Activated naive CD4-positive, alpha-beta T cell treated with anti-CD3 and anti-CD28 coated beads, Interleukin-2, amount 50 U/mL, for 16 hours (primary cell): ENCODE results near the gene MCTP1.
"Not testable (repeated sequence)": the region's sequence is repeated elsewhere in the genome, so short reads cannot be mapped to it uniquely, and the experiment has no call there.

Source experiments
- DNase-seq: peaks from one replicate; pipeline ENCODE4 v3.0.0-alpha.2; 2020

The MCTP1 gene

DNA sequence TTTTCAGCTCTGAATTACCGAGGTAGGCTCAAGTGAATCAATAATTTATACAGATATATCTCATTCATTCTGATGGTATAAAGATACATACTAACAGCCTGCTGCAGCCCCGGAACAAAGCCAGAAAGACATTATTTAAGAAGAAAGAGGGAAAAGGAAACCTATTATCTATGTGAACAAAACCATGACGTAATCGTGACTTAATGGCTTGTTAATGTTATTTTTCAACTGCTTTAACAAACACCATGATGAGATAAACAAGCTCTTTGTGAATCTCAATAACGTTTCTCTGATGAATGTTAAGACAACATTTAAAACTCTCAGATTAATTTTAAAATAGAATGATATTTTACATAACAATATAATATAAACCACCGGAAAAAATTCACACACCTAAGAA lies 429.4 kb downstream of the MCTP1 start:
- DNase-seq, result no peak

DNA sequence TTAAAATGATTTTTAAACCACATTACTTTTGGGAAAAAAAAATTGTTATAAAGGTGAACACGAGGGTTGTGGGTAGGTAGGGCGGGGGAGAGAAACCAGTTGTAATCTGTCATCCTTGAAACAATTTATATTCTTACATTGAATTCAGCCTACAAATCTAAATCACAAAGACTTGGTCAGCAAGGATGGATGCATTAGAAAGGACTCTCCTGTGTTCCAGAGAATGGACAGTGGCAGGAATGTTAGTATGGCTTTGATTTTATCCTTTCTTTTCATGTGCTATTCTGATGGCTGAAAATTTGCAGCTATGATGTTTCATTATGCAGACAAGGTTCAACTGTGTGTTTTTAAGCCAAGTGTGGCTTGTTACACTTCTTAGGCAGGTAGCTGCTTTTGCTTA lies 431.8 kb downstream of the MCTP1 start:
- no peak for DNase-seq

DNA sequence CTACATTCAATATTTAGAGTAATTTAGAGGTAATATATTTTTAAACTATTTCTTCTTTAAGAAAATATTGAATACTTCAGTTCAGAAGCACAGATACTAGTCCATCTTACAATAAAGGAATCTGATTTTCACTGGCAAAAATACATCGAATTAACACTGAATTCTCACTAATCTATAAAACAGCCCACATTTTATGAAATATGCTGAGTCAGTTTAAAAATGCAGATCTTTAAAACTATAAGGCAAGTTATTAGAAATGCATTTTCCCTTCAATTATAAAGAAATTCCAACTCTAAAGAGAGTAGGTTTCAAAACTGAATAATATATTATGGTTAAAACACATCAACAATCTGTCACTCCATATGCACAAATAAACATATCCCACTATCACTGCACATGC lies 433.9 kb downstream of the MCTP1 start:
- no peak for DNase-seq

DNA sequence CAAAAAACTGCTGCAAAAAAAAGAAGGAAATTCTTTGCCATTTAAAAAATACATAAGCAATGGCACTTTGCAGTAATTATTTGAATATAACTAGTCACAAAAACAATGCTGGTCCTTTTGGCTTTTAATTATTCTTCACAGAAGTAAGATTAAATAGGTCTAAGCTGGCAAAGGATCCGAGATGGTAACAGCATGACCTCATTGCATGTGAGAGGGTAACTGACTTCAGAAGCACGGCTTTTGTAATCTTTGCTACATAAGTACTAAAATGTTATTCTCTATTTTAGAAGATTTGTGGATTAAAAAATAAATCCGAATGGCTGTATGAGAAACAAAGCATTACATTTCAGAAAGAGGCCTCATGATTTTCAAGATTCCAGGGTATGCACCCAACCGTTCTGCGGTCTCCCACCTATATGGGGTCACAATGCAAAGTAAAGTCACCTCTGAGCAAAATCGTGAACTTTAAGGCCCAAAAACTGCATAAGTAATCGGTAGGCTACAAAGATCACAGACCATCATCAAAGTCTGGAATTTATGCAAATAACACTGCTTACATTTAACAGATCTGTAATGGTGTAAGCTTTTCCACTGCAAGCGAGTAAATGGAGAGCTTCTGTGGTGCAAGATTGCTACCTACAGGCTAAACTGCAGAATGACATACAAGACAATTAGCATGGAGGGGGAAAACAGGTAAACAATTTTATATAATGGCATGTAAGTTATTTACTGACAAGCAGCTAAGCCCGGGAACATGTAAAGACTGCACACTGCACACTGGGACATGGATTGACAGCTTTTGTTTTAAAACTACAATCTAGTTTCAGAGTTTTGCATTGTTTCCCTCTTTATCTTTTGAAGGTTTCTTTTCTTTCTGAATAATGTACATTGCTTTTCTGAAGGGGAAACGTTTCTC lies 434.8 kb downstream of the MCTP1 start:
- no peak for DNase-seq

DNA sequence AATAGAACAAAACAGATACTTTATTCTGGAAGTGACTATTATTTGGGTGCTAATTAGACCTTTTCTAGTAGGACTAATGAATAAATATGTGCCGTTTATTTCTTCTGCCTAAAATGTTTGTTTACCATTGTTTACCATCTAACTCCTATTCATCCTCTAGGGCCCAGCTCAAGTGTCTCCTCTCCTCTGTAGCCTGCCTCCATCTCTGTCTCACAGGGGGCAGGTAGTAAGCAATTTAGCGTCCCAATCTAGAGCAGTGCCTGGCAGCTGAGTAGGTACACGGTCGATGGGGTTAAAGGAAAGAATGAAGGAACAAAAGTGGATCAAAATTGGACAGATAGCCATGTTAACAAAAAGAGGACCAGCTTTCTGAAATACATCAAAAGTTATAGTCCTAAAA lies 435.6 kb downstream of the MCTP1 start:
- no peak for DNase-seq

DNA sequence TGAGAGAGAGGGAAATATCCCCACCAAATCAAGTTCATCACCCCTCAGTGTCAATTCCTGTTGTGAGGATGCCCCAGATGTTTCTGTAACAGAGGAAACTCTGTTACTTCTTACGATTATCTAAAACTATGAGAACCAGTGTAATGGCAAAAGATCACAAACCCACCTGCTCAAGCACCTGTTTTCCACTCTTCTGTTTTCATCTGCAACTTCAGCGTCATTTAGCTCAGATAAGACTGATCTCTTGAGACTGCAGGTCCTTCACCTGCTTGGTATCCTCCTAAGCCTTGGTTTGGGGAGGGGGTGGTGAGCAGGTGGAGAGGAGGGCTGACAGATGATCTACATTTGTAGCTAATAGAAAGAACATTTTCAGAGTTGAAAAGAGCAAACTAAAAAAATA lies 437.2 kb downstream of the MCTP1 start:
- no peak for DNase-seq

DNA sequence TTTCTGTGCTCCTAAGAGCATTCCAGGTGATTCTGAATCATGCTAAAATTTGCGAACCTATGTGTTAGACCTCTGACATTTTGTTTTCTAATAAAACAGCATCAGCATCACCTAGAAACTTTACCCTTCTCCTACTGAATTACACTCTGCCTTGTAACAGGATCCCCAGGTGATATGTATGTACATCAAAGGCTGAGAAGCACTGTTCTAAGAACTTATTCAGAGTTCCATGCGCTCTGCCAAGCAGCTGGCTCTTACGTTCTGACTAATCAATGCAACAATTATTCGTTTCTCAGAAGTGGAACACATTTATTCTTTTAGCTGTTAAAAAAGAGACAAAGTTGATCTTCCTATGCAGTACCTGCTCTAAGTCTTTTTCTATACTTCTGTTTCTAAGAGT lies 437.9 kb downstream of the MCTP1 start:
- DNase-seq, result no peak

DNA sequence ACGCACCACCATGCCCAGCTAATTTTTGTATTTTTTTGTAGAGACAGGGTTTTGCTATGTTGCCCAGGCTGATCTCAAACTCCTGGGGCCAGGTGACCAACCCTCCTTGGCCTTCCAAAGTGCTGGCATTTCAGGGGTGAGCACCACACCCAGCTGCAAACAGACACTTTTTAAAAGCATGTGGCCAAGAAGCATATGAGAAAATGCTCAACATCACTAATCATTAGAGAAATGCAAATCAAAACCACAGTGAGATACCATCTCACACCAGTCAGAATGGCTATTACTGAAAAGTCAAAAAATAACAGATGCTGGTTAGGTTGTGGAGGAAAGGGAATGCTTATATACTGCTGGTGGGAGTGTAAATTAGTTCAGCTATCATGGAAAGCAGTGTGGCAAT lies 439.2 kb downstream of the MCTP1 start:
- not testable (repeated sequence) for DNase-seq

DNA sequence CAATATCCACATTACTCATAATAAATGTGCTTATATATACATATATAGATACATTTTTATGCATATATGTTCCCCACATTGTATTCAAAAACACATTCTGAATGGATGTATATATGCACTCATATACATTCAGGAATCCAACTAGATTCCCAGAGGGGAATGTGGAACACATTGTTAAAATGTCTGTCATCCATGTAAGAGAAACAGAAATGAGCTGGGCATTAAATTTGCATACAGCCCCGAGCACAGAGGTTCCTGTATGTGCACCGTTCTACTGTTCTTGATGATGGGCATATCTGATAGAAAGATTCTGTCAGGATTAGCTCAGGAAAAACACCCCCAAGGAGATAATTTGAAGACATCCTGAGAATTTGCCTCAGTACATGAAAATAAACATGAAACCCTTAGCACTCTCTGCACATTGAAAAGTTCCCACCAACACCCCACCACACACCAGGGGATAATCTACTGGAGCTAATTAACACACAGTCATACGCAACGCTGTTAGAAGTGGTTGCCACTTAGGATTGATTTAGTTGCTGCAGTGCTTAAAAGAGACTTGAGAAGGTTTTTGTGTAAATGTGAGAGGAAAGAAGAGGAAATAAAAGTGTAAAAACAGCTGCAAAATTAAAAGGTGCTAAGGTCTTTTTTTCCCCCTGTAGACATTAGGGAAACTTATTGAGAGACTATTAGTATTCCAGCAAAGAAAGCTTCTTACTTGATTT lies 443.1 kb downstream of the MCTP1 start:
- DNase-seq, result no peak

DNA sequence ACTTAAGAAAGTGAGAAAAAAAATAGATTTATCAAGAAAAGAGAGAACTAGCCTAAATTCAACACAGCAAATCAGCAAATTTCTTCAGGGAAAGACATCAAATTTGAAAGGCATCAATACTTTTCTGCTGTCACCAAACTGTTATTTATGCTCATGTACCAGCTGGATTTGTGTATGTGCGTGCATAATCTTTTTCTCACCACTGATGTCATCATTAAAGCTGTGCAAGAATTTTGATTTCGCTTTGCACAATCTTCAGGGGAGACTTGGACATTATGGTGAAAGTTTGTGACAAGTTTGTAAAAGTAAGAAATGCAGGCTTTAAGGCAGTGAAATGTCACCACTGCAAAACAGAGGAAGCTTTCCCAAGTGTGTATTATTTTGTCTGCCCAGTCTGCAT lies 451.0 kb downstream of the MCTP1 start:
- DNase-seq, result no peak

DNA sequence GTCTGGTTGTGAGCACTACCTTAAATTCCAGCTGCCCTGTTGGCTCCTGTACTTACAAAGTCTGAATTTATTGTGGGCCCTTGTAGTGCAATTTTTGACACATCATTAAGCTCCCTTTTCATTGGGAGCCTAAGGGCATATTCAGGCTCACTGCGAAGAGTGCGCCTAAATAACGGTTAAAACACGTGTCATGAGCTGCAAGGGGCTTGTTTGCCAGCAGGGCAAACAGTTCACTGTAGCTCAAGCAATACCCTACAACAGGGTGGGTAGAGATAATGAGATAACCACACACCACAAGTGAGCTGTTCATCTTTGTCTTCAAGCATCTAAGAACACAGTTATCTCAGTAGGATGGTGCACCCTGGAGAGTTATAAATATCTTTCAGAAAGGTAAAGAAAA lies 452.2 kb downstream of the MCTP1 start:
- no peak for DNase-seq

DNA sequence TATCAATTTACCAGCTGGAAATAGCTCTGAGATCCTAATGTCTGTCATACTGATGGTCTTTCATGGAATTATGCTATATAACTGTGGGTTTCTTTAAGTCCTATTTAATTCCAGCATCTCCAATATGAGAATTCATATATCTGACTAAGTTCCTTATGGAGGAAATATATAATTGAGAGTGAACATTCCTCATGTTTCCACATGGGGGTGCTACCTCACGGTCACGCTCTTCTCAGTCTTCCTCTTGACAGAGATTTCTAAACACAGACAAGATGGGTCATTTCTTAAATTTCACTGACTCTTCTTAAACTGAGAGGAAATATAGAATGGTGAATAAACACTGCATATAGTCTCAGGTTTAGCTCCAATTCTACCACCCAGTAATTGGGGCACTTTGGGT lies 454.4 kb downstream of the MCTP1 start:
- no peak for DNase-seq

DNA sequence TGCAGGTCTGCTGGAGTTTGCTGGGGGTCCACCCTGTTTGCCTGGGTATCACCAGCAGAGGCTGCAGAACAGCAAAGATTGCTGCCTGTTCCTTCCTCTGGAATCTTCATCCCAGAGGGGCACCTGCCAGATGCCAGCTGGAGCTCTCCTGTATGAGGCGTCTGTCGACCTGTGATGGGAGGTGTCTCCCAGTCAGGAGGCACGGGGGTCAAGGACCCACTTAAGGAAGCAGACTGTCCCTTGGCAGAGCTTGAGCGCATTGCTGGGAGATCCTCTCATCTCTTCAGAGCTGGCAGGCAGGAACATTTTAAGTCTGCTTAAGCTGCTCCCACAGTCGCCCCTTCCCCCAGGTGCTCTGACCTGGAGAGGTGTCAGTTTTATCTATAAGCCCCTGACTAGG lies 456.7 kb downstream of the MCTP1 start:
- DNase-seq, result not testable (repeated sequence)

DNA sequence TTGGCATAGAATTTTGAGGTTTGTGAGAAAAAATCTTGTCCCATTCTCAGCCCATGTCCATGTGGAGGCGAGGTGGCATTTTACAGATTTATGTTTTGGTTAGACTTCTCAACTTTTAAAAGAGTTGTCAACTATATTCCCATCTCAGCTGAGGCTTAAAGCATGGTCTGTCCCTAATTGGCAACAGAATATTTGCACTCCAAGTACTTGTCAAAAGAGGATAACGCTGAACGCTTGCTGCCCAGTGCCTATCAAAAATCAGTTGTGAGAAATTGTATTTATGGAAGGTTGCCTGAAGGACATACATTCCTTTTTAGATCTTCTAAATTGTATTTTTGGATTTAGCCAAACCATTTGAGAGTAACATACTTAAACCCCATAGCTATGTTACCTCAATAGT lies 464.4 kb downstream of the MCTP1 start:
- DNase-seq, result no peak

DNA sequence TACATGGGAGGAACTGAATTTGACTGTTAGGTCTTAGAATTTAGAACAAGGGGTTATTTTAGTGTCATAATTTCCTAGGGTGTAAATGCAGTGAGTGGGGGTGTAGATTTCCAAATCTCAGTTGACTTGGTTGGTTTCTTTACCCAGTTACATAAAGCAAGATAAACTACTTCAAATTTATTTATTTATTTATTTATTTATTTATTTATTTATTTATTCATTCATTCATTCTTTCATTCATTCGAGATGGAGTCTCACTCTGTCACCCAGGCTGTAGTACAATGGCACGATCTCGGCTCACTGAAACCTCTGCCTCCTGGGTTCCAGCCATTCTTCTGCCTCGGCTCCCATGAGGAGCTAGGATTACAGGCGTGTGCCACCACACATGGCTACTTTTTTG lies 466.0 kb downstream of the MCTP1 start:
- DNase-seq, result no peak

DNA sequence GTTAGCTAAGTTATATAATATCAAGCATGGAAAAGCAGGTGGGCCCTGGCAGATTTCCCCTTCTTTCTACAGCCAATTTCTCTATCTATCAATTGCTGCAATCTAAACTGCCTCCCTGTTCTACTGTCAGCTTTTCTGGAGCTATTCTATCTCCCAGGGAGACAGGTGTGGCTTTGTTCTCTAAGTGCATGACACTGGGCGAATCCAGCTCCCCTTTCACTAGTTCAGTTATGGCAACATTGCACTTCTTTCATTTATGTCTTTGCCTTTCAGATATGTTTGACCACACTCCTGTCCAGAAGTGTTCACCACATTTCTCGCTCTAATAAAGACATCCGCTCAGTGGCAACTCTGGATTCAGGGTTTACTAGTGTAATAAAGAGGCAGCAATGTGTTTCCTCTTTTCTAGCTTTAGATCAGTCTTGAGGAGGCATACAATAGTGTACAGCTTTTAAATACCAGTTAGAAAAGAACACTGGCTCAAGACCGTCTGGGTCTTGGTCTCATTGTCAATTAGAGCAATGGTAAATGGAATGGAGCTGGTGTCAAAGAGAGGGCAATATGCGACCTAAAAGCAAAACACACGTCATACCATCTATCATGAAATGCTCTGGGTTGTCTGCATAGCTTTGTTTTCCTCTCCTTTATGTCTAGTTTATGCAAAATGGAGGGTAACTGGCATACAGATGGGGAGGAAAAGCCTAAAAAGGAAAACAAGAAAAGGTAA lies 469.4 kb downstream of the MCTP1 start:
- no peak for DNase-seq

DNA sequence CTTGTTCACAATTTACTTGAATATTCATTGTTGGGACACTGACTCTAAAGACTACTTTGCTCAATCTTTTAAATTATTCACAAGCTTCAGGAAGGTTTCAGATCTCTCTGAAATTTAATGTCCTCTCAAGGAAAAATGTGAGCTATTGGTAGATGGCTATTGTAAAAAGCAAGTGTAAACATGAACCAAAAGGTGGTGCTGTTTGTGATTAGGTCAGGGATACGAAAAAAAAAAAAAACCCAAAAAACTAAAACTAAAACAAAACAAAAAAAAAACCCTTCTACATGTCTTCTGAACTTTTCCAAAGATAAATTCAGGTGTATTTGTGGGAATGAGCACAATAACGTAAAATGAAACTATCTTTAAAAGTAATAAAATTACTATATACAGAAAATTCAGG lies 472.7 kb downstream of the MCTP1 start:
- no peak for DNase-seq

DNA sequence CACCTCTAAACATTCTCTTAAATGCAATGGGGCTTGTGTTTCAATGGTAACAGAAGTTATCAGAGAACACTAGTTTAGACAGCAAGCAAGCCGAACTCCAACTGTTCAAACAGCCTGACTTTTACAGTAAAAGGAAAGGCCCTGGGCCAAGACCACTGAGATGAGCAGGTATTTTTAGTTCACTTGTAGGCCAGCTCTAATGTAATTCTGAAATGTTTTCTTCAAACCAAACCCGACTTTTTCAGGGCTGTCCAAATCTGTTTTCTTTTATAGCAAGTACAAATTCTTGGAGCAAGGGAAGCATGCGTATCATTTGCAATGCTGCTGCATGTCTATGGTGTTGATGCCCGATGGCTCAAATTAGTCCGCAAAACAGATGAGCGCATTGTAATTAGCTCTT lies 473.6 kb downstream of the MCTP1 start:
- DNase-seq, result no peak

DNA sequence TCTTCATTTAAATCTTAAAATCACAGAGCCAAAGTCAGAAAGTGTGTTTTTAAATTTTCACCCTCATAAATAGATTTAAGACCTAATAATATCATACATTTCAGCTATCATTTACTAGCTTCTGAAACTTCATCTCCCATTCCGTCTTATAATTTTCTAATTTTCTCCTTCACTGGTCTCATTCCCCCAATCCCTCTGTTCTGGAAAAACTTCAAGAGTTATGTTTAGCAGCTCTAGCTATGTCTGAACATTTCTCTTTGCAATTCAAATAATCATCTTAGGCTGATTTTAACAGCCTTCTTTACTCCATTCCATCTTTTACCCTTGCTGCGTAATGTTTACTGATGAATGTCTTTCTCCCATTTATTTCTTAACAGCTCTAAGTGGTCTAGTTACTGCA lies 474.0 kb downstream of the MCTP1 start:
- DNase-seq, result no peak

DNA sequence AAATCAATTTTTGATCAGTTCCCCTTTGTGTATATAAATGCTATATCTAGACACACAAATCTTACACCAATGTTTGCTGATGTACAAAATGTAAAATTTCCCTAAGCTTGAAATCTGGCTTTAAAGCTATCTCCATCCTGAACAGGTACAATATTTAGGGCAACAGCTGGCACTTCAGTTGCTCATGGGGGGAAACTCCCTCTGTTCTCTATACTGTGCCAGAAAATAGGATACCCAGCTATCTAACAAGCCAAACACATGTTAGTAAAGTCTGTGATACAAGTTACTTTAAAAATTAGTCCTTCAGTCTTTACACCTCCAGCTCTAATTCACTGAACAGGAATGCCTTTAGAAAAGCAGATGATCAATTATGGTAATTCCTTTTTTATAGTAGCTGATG lies 474.6 kb downstream of the MCTP1 start:
- DNase-seq, result no peak

DNA sequence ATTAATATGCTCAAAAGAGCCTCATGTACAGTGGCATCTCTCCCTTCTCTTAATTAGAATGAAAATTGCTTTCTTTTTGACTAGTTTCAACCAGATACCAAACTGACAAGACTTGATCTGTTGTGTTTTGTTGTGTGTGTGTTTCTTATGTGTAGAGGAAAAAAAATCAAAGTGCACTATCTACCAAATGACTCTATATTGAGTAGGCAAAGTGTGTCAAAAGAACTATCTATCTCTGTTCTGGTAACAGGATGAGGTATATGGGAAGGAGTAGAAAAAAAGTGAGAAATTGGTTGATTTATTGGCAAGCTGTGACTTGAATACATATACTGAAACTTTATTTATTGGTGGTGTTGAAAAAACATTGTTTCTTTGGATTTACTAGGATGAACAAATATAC lies 476.4 kb downstream of the MCTP1 start:
- DNase-seq, result no peak

DNA sequence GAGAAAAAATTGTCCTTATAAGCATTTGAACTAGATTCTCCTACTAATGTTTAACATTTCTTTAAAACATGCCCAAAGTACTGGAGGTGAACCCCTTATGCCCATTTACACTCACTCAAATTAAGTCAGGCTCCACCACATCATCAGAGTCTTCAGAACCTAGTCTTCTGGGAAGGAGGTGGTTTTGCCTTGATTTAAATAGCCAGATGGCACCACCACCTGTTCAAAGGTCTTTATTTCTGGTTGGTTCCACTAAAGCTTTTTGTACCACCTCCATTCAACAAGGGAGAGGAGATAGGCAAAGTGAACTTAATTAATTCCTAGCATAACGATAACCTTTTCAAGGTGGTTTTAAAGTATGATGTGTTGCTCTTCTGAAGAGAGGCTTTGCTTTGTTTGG lies 476.9 kb downstream of the MCTP1 start:
- no peak for DNase-seq

DNA sequence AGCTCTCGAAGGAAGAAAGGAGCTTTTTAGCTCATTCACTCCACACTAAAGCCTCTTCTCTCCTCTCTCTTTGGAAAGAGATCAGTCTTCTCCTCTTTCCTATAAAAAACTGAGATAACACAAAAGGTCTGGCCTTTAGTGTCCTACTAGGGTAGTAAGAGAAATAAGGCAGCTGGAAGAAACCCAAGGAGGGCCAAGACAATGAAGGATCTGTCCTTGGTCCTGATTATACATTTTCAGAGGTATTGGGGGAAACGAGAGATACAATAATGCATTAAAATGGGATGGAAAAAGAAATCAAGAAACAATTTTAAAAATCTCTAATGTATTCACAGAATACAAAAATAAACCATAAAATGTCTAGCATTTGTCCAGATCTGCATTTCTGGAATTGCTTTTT lies 482.4 kb downstream of the MCTP1 start:
- DNase-seq, result no peak

DNA sequence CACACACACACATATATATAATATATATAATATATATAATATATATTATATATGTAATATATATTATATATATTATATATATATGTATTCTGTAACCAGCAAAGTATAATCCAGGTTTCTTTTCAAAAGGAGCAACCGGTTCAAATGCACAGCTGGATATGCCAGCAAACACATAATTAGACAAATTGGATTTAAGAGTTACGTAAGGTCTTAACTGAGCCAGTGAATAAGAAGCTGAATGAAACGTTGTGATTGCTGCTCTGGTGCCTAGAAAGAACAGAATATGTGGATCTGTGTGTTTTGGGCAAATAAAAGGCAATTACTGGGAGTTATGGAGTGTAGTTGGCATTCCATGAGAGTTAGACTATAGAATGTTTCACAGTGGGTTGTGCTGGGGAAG lies 488.3 kb downstream of the MCTP1 start:
- DNase-seq, result no peak
